NB4 (cell line): ENCODE measurements around the gene DHPS.

Experiments used
- DNase-seq: peaks from one replicate; pipeline ENCODE4 v3.0.0; 2010; ENCODE audit warnings: low read depth
- H3K4me3 ChIP-seq: one replicate; pipeline ENCODE4 v1.5.1; 2011; ENCODE audit warnings: mild to moderate bottlenecking, low read depth, low read length, moderate library complexity
- MYC ChIP-seq: IDR thresholded peaks from 2 replicates; pipeline ENCODE4 v1.6.1; 2011; ENCODE audit warnings: low read depth, low read length
- POLR2A ChIP-seq: IDR thresholded peaks from 2 replicates; pipeline ENCODE4 v1.6.1; 2011; ENCODE audit warnings: mild to moderate bottlenecking; ENCODE audit not compliant: insufficient read length; ENCODE audit errors: extremely low read depth
- TF ChIP-seq, protein P1 (sequence below): IDR thresholded peaks from one replicate; pipeline ENCODE4 v1.5.1; 2012; ENCODE audit warnings: low read depth, low read length
- TF ChIP-seq, protein P2 (sequence below): IDR thresholded peaks from 2 replicates; pipeline ENCODE4 v1.6.1; 2011; ENCODE audit warnings: low read depth, low read length

The DHPS gene

DNA sequence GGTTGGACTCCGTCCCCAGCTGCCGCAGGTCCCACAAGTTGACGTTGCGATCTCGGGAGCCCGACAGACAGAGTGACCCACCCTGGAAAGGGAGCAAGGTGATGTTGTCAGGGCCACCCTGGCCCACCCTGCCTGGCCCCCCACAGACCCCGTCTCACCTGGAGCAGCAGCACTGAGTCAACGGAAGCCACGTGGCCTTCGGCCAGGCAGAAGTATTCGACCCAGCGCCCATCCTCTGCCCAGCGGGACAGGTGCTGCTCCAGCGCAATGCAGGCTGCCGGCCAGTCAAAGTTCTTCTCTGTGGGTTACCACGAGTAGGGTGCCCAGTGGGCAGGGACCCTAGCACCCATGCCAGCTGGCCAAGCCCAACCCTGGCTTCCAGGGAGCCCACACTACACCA is 13.0 kb upstream of the DHPS start:
- TF ChIP-seq, protein P1, sequence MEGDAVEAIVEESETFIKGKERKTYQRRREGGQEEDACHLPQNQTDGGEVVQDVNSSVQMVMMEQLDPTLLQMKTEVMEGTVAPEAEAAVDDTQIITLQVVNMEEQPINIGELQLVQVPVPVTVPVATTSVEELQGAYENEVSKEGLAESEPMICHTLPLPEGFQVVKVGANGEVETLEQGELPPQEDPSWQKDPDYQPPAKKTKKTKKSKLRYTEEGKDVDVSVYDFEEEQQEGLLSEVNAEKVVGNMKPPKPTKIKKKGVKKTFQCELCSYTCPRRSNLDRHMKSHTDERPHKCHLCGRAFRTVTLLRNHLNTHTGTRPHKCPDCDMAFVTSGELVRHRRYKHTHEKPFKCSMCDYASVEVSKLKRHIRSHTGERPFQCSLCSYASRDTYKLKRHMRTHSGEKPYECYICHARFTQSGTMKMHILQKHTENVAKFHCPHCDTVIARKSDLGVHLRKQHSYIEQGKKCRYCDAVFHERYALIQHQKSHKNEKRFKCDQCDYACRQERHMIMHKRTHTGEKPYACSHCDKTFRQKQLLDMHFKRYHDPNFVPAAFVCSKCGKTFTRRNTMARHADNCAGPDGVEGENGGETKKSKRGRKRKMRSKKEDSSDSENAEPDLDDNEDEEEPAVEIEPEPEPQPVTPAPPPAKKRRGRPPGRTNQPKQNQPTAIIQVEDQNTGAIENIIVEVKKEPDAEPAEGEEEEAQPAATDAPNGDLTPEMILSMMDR: no peak
- TF ChIP-seq POLR2A (no peak), MYC (no peak)
- TF ChIP-seq, protein P2, sequence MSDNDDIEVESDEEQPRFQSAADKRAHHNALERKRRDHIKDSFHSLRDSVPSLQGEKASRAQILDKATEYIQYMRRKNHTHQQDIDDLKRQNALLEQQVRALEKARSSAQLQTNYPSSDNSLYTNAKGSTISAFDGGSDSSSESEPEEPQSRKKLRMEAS: no peak
- no peak overlapping the region for H3K4me3 ChIP-seq
- DNase-seq: no peak

DNA sequence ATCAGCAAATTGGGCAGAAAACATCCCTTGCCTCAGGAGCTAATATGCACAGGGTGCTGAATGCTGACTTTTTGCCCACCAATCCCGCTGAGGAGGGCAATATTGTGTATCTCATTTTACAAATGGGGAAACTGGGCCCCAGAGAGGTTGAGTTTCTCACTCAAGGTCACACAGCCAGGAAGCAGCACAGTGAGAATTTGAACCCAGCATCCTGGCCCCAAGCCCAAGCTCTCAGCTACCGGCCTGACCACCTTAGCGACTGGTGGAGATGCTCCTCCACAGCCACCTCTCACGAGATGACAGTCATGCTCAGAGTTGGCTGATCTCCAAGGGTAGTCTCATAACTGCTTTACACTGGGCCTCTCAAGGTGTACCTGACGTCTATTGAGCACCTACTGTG is 11.3 kb upstream of the DHPS start:
- TF ChIP-seq POLR2A: no peak
- TF ChIP-seq, protein P1: no peak
- no peak for TF ChIP-seq MYC
- TF ChIP-seq, protein P2: no peak
- DNase-seq: no peak
- H3K4me3 ChIP-seq: no peak overlapping the region

DNA sequence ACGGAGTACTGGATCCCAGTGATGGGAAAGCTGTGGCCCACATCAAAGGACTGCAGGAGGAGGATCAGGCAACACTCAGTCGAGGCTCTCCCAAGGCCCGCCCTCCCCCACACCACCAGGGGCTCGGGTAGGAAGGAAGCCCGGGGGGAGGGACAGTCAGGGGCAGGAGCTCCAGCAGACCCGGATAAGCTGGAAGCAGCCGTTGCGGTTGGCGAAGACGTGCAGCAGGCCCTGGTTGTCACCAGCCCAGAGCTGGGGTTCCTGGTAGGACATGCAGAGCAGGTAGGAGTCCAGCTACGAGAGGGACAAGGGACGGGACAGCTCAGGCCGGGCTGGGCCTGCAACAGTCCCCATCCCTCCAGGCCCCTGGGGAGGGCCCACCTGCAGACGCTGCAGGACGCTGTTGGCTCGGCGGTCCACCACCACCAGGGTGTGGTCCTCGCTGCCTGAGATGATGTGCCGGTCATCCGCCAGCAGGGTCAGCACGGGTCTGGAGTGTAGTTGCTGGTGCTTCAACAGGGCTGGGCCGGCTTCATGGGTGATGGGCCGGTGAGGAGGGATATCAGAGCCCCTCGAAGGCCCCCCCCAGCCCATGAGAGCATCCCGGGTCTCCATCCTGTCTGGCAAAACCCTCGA is 8.0 kb upstream of the DHPS start:
- no peak for DNase-seq
- TF ChIP-seq MYC: no peak
- TF ChIP-seq, protein P2: no peak
- TF ChIP-seq, protein P1: no peak
- no peak for TF ChIP-seq POLR2A
- no peak overlapping the region for H3K4me3 ChIP-seq

DNA sequence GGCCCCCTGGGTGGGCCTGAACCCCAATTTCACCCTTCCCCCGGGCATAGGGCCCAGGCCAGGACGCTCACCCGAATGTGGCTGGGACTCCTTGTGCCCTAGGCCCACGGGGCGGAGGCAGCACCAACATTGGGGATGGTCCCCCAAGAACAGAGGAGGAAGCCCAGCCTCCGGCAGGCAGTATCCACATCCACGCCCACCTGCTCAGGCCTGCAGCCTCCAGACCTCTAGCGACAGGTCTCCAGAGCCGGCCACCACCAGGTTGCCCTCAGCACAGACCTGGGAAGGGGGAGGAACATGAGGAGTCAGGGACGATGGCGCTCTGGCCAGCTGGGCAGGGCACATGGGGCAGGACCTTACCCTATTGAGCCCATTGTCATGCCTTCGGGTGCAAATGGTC is 7.3 kb upstream of the DHPS start:
- H3K4me3 ChIP-seq: no peak overlapping the region
- no peak for DNase-seq
- TF ChIP-seq, protein P1: no peak
- TF ChIP-seq MYC: no peak
- TF ChIP-seq, protein P2: no peak
- TF ChIP-seq POLR2A: no peak

DNA sequence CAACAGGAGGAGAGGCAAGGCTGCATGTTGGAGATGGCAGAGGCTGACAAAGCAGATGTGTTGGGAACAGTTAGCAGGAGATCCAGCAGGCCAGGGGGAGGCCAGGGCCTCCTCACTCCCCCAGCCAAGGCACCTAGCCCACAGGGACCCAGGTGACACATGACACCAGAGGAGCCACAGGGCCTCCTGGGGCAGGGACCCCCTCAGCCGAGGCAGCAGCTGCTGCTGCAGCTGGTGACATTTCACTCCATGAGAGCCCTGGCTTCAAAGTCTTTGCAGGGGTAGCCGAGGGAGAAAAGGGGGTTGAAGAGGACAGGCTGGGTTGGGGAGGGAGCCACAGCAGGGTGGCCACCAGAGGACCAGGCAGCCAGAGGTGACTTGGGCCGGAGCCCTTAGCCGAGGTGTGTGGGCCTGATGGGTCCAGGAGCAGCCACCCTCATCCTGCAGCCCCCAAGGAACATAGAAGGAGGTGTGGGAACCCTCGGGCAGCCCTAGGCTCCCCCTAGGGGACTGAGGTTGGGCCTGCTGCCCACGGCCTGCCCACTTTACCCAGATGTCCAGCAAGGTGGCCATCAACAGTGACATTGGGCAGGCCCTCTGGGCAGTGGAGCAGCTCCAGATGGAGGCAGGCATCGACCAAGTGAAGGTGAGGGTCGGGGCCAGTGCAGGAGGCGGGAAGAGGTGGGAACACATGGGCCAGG is 6.0 kb upstream of the DHPS start, which contains the start of gene GNG14:
GNG14 (plus strand) TSS at position 503 of the 701 bp plus-strand sequence; CDS start at position 554, 51 bp downstream.
- H3K4me3 ChIP-seq: no peak within 1 kb of the TSS
- TF ChIP-seq POLR2A (no peak), MYC (no peak)
- TF ChIP-seq, protein P1: no peak
- TF ChIP-seq, protein P2: no peak
- no peak for DNase-seq
